A549 (cell line): ENCODE results near the gene TNIK. TPM values are rescaled to one million over a fixed set of nuclear protein-coding genes. Genes with fewer than 3 reads are reported as not detected.

Experiments used
- ATAC-seq, 2 experiments: fragments of 200-7000 bp in 1 of 2; fragments of >200 bp in 1 of 2; cut with Nextera tagmentation in 1 of 2; cut with Tn5 transposase in 1 of 2; 3 replicates each; pipeline versions ENCODE4 v1.8.0 to v1.9.1; 2018 to 2020; ENCODE audit warnings: mild to moderate bottlenecking in 1 of 2, moderate library complexity in 1 of 2
- CTCF ChIA-PET: fragments of 300-600 bp; sonication (Branson Sonifier 250); formaldehyde crosslinking; extraction: SDS; loops from one replicate; lab custom pipeline; 2021; ENCODE audit warnings: antibody characterized with exemption, inconsistent platforms; lab: Yijun Ruan, JAX
- POLR2A ChIA-PET: fragments of 350-600 bp; formaldehyde crosslinking; extraction: SDS; loops from one replicate; lab custom pipeline; 2021; ENCODE audit warnings: antibody characterized with exemption, inconsistent platforms; lab: Yijun Ruan, JAX
- DNase-seq, 2 experiments: peaks; one replicate each; pipeline versions ENCODE4 v3.0.0 to v3.0.0-alpha.2; 2011 to 2016; ENCODE audit warnings: low read depth in 1 of 2, low spot score in 1 of 2
- FAIRE-seq: peaks from 2 replicates; lab custom pipeline; 2011; peaks lifted over from hg19 to GRCh38; lab: Jason Lieb, UNC
- H3K27ac ChIP-seq, 2 experiments: fragments of >200 bp; sonication (Bioruptor Twin); formaldehyde crosslinking; 3 replicates each; pipeline ENCODE4 v1.5.1; 2016 to 2017
- H3K4me1 ChIP-seq: fragments of >200 bp; sonication (Bioruptor Twin); formaldehyde crosslinking; 3 replicates; pipeline ENCODE4 v1.6.1; 2016
- H3K4me2 ChIP-seq: fragments of >200 bp; sonication (Bioruptor Twin); formaldehyde crosslinking; 3 replicates; pipeline ENCODE4 v1.6.1; 2016
- H3K4me3 ChIP-seq: fragments of >200 bp; sonication (Bioruptor Twin); formaldehyde crosslinking; 3 replicates; pipeline ENCODE4 v1.5.1; 2016
- H3K9me3 ChIP-seq: fragments of >200 bp; sonication (Bioruptor Twin); formaldehyde crosslinking; 3 replicates; pipeline ENCODE4 v1.6.1; 2016
- CEBPB ChIP-seq, 2 experiments: fragments of >200 bp in 1 of 2; sonication (Bioruptor Twin) in 1 of 2; formaldehyde crosslinking in 1 of 2; IDR thresholded peaks; 2 replicates each; pipeline ENCODE4 v1.6.1; 2012 to 2016
- EHF ChIP-seq: fragments of 250-450 bp; sonication (Bioruptor Pico); IDR thresholded peaks from 2 replicates; pipeline ENCODE4 v1.5.0; 2020; ENCODE audit warnings: mild to moderate bottlenecking
- EHMT2 ChIP-seq: fragments of 200-600 bp; sonication (generic); IDR thresholded peaks from 2 replicates; pipeline ENCODE4 v1.6.1; 2016; ENCODE audit warnings: antibody characterized with exemption, low read depth, mild to moderate bottlenecking, moderate library complexity
- HDAC2 ChIP-seq: fragments of 200-600 bp; sonication (generic); IDR thresholded peaks from 2 replicates; pipeline ENCODE4 v1.6.1; 2016
- HES2 ChIP-seq: fragments of >200 bp; sonication (Bioruptor Twin); formaldehyde crosslinking; IDR thresholded peaks from 2 replicates; pipeline ENCODE4 v1.6.1; 2016
- HEYL ChIP-seq: fragments of 250-450 bp; sonication (Bioruptor Pico); IDR thresholded peaks from 2 replicates; pipeline ENCODE4 v1.8.0; 2021; ENCODE audit warnings: mild to moderate bottlenecking, moderate library complexity
- KDM5A ChIP-seq: fragments of 200-600 bp; sonication (generic); IDR thresholded peaks from 2 replicates; pipeline ENCODE4 v1.6.1; 2016; ENCODE audit warnings: antibody characterized with exemption, mild to moderate bottlenecking
- MAFK ChIP-seq: fragments of 450-650 bp; IDR thresholded peaks from 2 replicates; pipeline ENCODE4 v1.6.1; 2014; ENCODE audit not compliant: partially characterized antibody
- NFE2L2 ChIP-seq: fragments of 150-350 bp; conservative IDR thresholded peaks from 2 replicates; pipeline ENCODE4 v1.6.1; 2014; ENCODE audit warnings: low read length
- NPAS2 ChIP-seq: fragments of 250-450 bp; sonication (Bioruptor Pico); IDR thresholded peaks from 2 replicates; pipeline ENCODE4 v1.8.0; 2022; ENCODE audit warnings: mild to moderate bottlenecking, moderate library complexity, borderline replicate concordance
- NR3C1 ChIP-seq: fragments of >200 bp; sonication (Bioruptor Twin); formaldehyde crosslinking; IDR thresholded peaks from 3 replicates; pipeline ENCODE4 v1.6.1; 2017
- PHF8 ChIP-seq: fragments of 200-600 bp; sonication (generic); IDR thresholded peaks from 2 replicates; pipeline ENCODE4 v1.6.1; 2016; ENCODE audit warnings: low read depth, mild to moderate bottlenecking, antibody characterized with exemption, moderate library complexity, borderline replicate concordance
- POLR2AphosphoS2 ChIP-seq: conservative IDR thresholded peaks from 2 replicates; pipeline ENCODE4 v1.6.1; 2012; ENCODE audit warnings: low read length, improper control_type of control experiment, inconsistent platforms
- RAD21 ChIP-seq, 2 experiments: fragments of >200 bp in 1 of 2; sonication (Bioruptor Twin) in 1 of 2; formaldehyde crosslinking in 1 of 2; IDR thresholded peaks in 1 of 2; conservative IDR thresholded peaks in 1 of 2; 2 replicates in 1 of 2; 3 replicates in 1 of 2; pipeline ENCODE4 v1.6.1; 2012 to 2018; ENCODE audit warnings: inconsistent platforms in 1 of 2
- RARB ChIP-seq: fragments of 250-450 bp; sonication (Bioruptor Pico); IDR thresholded peaks from 2 replicates; pipeline ENCODE4 v1.8.0; 2021; ENCODE audit warnings: mild to moderate bottlenecking, moderate library complexity
- RNF2 ChIP-seq: fragments of 200-600 bp; sonication (generic); IDR thresholded peaks from 2 replicates; pipeline ENCODE4 v1.6.1; 2016; ENCODE audit warnings: low read depth, mild to moderate bottlenecking, antibody characterized with exemption, moderate library complexity, borderline replicate concordance
- SMC3 ChIP-seq: fragments of >200 bp; sonication (Bioruptor Twin); formaldehyde crosslinking; IDR thresholded peaks from 3 replicates; pipeline ENCODE4 v1.6.1; 2018; ENCODE audit warnings: inconsistent platforms
- ZC3H11A ChIP-seq: fragments of 450-650 bp; IDR thresholded peaks from 2 replicates; pipeline ENCODE4 v1.6.1; 2014; ENCODE audit warnings: antibody characterized with exemption, mild to moderate bottlenecking
- ZFP36 ChIP-seq: fragments of 450-650 bp; IDR thresholded peaks from 2 replicates; pipeline ENCODE4 v1.6.1; 2014; ENCODE audit warnings: borderline replicate concordance; ENCODE audit not compliant: partially characterized antibody
- WGBS: methylation state at CpG from one replicate; pipeline ENCODE4 v1.1.6; 2017; ENCODE audit errors: missing lambda C conversion rate; 5-methylcytosine and 5-hydroxymethylcytosine counted together
- polyA plus RNA-seq, 4 experiments: library from polyadenylated mRNA; depleted of rRNA in 3 of 4; stranded (reverse); fragments of >200 nt; fragmentation: RNase III in 1 of 4; extraction: RNeasy Plus Mini Kit Qiagen cat#74134 plus additional on column Dnase treatment in 1 of 4; gene quantifications; 2 replicates in 3 of 4; 3 replicates in 1 of 4; pipeline ENCODE4 v1.2.3, GENCODE V29; 2011 to 2017
- TF ChIP-seq, protein P1 (sequence below): fragments of >200 bp; sonication (Bioruptor Twin); formaldehyde crosslinking; IDR thresholded peaks from 3 replicates; pipeline ENCODE4 v1.6.1; 2016
- TF ChIP-seq, protein P2 (sequence below): fragments of 150-350 bp; IDR thresholded peaks from 2 replicates; pipeline ENCODE4 v1.6.1; 2014; ENCODE audit warnings: low read depth, mild to moderate bottlenecking, low read length
- TF ChIP-seq, protein P3 (sequence below): fragments of 200-600 bp; sonication (generic); IDR thresholded peaks from 2 replicates; pipeline ENCODE4 v1.6.1; 2016; ENCODE audit warnings: antibody characterized with exemption, mild to moderate bottlenecking, moderate library complexity

The TNIK gene
- polyA plus RNA-seq, 2 of the 4 experiments (the other 2 are of a cell fraction): 1.6 to 1.8 TPM

- DNase-seq: no peak
- no peak for FAIRE-seq
- no peak for ATAC-seq
- TF ChIP-seq CEBPB (IDR thresholded peaks at IDR 0.05): no peak
- no peak for TF ChIP-seq HEYL (CRISPR knock-in tag)
- no peak for TF ChIP-seq ZFP36
- TF ChIP-seq PHF8: no peak
- TF ChIP-seq RNF2: no peak
- TF ChIP-seq KDM5A: no peak
- 38% methylated on average over 1 of the region's 1 CpG for WGBS
- CTCF ChIA-PET: no interaction called here
- H3K4me3 ChIP-seq: no peak overlapping the region
- H3K4me2 ChIP-seq: no peak overlapping the region
- POLR2A ChIA-PET: no interaction called here
- no peaks in the 10 kb centered on the region for H3K9me3 ChIP-seq
- no peak overlapping the region for H3K27ac ChIP-seq
- H3K4me1 ChIP-seq: 0 out of 3 replicates have a peak, but pooled peaks cover 3% of the 10 kb centered on the region
These were observed 94.2 kb downstream of the TNIK start for GRCh38 chr3:171366043-171366442.

DNA sequence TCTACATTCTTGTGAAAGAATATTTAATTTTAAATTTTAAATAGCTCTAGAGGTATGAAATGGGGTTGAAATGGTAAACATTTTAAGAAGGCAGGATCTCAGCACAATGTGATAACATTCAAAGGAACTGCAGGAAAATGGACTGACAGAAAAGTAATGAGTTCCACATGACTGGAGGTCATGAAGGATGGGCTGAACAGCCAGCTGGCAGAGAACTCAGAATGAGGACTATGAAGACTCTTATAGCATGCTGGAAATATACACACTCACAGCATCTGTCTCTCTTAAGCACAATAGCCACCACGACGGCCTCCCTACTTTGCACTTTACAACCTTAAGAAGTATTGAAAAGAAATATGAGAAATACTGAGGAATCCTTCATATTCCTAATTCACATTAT is 94.7 kb downstream of the TNIK start:
- FAIRE-seq (no peak), DNase-seq (no peak), ATAC-seq (no peak)
- H3K9me3 ChIP-seq: no peaks in the 10 kb centered on the region
- ChIA-PET POLR2A (no interaction called here), CTCF (no interaction called here)
- TF ChIP-seq ZC3H11A: no peak
- no peak for TF ChIP-seq HEYL (CRISPR knock-in tag)
- TF ChIP-seq, protein P1, sequence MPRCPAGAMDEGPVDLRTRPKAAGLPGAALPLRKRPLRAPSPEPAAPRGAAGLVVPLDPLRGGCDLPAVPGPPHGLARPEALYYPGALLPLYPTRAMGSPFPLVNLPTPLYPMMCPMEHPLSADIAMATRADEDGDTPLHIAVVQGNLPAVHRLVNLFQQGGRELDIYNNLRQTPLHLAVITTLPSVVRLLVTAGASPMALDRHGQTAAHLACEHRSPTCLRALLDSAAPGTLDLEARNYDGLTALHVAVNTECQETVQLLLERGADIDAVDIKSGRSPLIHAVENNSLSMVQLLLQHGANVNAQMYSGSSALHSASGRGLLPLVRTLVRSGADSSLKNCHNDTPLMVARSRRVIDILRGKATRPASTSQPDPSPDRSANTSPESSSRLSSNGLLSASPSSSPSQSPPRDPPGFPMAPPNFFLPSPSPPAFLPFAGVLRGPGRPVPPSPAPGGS: no peak
- TF ChIP-seq HES2: no peak
- TF ChIP-seq NFE2L2: no peak
- TF ChIP-seq, protein P2, sequence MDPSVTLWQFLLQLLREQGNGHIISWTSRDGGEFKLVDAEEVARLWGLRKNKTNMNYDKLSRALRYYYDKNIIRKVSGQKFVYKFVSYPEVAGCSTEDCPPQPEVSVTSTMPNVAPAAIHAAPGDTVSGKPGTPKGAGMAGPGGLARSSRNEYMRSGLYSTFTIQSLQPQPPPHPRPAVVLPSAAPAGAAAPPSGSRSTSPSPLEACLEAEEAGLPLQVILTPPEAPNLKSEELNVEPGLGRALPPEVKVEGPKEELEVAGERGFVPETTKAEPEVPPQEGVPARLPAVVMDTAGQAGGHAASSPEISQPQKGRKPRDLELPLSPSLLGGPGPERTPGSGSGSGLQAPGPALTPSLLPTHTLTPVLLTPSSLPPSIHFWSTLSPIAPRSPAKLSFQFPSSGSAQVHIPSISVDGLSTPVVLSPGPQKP: no peak
- TF ChIP-seq EHF (CRISPR knock-in tag): no peak
- no peak overlapping the region for H3K27ac ChIP-seq
- 88% methylated on average over 2 of the region's 2 CpGs for WGBS
- 0 out of 3 replicates have a peak, but pooled peaks cover 3% of the 10 kb centered on the region for H3K4me1 ChIP-seq
- H3K4me2 ChIP-seq: no peak overlapping the region
- H3K4me3 ChIP-seq: no peak overlapping the region

- CTCF ChIA-PET: no interaction called here
- TF ChIP-seq SMC3: no peak
- TF ChIP-seq NPAS2 (CRISPR knock-in tag): no peak
- no peak for TF ChIP-seq EHMT2
- TF ChIP-seq MAFK: no peak
- TF ChIP-seq, protein P2: no peak
- TF ChIP-seq RARB (CRISPR knock-in tag): no peak
- TF ChIP-seq HES2: no peak
- no peak for TF ChIP-seq RAD21 (conservative IDR thresholded peaks at IDR 0.05 in 1 of 2, IDR thresholded peaks at IDR 0.05 in 1 of 2)
- TF ChIP-seq, protein P1: no peak
- TF ChIP-seq POLR2AphosphoS2: no peak
- TF ChIP-seq, protein P3, sequence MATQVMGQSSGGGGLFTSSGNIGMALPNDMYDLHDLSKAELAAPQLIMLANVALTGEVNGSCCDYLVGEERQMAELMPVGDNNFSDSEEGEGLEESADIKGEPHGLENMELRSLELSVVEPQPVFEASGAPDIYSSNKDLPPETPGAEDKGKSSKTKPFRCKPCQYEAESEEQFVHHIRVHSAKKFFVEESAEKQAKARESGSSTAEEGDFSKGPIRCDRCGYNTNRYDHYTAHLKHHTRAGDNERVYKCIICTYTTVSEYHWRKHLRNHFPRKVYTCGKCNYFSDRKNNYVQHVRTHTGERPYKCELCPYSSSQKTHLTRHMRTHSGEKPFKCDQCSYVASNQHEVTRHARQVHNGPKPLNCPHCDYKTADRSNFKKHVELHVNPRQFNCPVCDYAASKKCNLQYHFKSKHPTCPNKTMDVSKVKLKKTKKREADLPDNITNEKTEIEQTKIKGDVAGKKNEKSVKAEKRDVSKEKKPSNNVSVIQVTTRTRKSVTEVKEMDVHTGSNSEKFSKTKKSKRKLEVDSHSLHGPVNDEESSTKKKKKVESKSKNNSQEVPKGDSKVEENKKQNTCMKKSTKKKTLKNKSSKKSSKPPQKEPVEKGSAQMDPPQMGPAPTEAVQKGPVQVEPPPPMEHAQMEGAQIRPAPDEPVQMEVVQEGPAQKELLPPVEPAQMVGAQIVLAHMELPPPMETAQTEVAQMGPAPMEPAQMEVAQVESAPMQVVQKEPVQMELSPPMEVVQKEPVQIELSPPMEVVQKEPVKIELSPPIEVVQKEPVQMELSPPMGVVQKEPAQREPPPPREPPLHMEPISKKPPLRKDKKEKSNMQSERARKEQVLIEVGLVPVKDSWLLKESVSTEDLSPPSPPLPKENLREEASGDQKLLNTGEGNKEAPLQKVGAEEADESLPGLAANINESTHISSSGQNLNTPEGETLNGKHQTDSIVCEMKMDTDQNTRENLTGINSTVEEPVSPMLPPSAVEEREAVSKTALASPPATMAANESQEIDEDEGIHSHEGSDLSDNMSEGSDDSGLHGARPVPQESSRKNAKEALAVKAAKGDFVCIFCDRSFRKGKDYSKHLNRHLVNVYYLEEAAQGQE: no peak
- TF ChIP-seq NR3C1: no peak
- TF ChIP-seq HDAC2: no peak
- Histone ChIP-seq H3K9me3 (no peaks in the 10 kb centered on the region), H3K4me2 (no peak overlapping the region), H3K4me3 (no peak overlapping the region), H3K27ac (no peak overlapping the region), H3K4me1 (0 out of 3 replicates have a peak, but pooled peaks cover 3% of the 10 kb centered on the region)
- POLR2A ChIA-PET: no interaction called here
- no peak for DNase-seq
- no peak for ATAC-seq
- no peak for FAIRE-seq
These were observed 95.7 kb downstream of the TNIK start for GRCh38 chr3:171364500-171364899.
